Cardiac septum (tissue), 1 donor: ENCODE measurements around the gene ENTPD2. TPM values are rescaled to one million over a fixed set of nuclear protein-coding genes. Genes with fewer than 3 reads are reported as not detected.
"Not testable (repeated sequence)": the region's sequence is repeated elsewhere in the genome, so short reads cannot be mapped to it uniquely, and the experiment has no call there.

Experiments used
- DNase-seq: peaks from one replicate; pipeline ENCODE4 v3.0.0-alpha.2; 2020; ENCODE audit warnings: low spot score
- intact Hi-C: fragments of 100-400 bp; cut with DNase I; formaldehyde crosslinking; loops from one replicate; pipeline ENCODE4 v1.14.0; 2022
- total RNA-seq: library from RNA; stranded (reverse); fragmentation: NEBNext Ultra II Directional; extraction: Animal tissue kit (Norgen Biotek cat#: 25700); gene quantifications from one replicate; pipeline ENCODE4 v1.2.1, GENCODE V29; 2021
- donor health status: DM: no; HTN: no; CAD: no.

The ENTPD2 gene
- total RNA-seq, 1 donor from 2014 or later = 0.92 TPM

DNA sequence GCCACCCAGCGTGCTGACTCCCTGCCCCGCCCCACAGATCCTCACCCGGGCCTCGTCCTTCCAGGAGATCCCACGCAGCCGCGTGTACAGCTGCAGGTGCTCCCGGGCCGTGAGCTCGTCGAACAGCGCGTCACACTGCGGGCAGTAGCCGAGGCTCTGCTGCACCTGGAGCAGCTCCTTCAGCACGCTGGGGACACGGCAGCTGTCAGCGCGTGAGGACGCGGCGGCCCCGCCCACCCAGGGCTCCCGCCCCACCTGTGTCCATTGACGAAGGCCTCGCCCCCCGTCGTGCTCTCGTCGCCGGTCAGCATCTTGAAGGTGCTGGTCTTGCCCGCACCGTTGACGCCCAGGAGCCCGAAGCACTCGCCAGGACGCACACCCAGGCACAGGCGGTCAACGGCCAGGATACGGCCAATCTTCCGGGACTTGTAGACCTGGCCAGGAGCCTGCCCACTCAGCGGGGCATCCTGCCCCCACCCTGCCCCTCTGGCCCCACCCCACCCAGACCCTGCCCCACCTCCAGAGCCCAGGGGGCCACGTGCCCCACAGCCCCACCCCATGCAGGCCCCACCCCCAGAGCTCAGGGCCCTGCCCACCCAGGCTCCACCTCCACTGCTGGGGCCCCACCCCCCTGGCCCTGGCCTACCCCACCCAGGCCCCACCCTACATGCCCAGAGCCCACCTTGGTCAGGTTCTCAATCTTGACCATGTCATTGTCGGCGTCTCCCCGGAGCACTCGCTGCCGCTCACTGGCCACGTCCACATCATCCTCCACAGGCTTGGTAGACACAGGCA is 43.7 kb downstream of the ENTPD2 start:
- intact Hi-C loops = no loop called here
- DNase-seq = no peak

DNA sequence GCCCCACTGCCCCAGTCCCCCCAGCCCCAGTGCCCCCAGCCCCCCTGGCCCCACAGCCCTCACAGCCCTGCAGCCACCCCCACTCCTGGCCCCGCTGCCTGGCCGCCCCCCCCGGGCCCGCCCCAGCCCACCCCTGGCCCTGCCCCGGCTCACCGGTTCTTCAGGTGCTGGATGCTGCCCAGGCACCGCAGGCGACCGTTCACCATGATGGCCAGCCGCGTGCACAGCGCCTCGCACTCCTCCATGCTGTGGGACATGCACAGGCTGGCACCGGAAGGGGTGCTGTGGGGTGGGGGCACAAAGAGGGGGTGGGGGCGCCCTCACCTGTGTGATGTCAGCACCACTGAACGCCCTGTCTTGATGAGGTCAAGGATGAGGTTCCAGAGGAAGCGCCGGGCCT is 44.6 kb downstream of the ENTPD2 start:
- intact Hi-C loops = no loop called here

DNA sequence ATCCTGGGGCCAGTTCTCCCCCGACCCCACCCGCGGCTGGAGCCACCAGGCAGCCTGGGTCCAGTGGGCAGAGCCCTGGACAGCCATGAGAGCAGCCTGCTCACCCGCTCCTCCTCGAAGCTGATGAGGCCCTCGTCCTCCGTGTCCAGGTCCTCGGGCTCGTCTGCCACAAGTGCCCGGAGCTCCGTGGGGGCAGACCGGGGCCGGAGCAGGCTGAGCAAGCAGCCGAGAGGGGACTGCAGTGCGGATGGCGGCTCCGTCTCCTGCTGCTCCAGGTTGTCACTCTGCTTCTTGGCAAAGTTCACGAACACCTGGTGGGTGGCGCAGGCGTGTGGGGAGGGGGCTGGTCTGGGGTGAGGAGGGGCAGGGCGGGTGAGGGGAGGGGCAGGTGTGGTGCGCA is 45.5 kb downstream of the ENTPD2 start:
- intact Hi-C loops = no loop called here
- no peak for DNase-seq

More for the DNA sequence above, 44.6 kb downstream of the ENTPD2 start:
- DNase-seq = no peak

DNA sequence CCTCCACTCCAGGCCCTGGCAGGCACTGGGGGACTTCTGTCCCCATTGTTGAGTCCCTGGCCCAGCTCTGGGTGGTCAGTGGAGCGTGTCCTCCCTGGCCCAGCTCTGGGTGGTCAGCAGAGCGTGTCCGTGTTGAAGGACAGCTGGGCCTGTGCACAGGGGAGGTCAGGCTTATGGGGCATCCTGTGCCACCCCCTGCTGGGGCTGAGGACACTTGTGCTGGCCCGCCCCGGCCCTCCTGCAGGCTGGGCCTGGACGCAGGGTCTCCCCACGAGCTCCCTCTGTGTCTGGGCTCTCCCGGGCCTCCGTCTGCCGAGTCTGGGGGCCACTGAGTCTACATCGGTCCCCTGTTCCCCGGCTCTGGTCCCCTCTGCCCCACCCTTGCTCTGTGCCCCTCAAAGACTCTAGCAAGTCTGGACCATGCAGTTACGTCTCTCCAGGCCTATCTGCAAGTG is 46.0 kb downstream of the ENTPD2 start:
- intact Hi-C loops = no loop called here
- DNase-seq = no peak

DNA sequence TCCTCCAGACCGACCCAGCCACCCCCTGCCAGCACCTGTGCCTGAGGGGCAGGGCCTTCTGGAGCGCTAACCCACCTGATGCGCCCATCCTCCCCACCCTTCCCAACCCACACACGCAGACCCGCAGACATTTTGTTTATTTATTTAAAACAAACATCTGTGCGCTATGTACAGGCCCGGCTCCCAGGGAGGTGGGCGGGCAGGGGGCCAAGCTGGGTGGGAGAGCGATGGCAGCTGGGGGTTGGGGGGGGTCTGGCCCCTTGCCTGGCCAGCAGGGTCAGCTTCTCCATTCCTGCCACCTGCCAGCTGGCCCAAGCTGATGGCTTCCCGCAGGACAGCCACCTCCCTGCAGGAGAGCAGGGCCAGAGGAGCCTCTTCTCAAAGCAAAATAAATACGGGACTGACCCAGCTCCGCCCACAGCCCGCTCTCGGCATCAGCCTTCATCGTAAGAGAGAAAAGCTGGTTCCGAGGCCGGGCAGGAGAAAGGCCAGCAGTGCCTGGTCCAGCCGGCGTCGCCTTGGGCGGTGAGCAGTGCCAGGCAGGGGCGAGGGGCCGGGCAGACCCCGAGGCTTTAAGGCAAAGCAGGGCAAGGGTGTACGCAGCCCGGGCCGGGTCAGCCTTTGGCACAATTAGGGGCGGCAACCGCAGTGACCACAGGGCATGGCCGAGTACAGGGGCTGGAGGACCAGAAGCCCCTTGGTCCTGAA is 46.6 kb downstream of the ENTPD2 start:
- intact Hi-C loops = no loop called here
- no peak for DNase-seq

DNA sequence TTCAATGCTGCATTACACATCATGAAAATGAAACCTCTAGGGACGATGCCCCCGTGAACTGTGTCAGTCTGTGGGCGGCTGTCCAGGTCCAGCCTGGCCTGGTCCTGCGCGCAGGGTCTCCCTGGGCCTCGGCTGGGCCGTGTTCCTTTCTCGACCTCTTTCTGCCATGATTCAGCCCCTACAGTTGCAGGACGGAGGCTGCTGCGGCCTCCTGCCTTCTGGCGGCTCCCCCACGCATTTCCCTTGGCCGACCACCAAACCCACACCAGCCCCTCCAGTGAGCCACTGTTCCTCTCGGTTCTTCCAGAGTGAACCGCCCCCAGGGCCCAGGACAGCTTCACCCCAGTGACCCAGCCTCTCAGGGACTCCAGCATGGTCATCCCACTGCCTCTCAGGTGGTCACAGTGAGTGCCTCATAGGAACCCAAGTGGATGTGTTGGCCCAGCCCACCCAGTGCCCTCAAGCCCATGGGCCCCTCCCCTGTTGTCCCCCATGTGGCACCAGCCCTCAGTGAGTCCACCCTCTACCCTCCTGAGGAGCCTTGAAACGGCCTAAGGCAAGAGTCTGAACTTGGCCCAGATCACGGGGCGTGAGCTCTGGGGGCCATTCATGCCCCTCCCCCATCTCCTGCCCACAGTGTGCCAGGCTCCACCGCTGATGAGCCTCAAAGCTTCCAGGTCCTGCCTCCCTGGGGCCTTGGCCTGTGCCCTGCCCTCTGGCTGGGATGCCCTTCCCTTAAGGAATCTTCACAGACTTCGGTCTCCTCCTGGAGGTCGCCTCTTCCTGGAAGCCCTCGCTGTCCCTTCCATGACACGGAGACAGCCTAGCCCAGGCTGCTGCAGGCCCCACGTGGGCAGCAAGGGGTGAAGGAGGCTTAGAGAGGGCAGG is 47.5 kb downstream of the ENTPD2 start:
- DNase-seq = no peak
- intact Hi-C loops = no loop called here

DNA sequence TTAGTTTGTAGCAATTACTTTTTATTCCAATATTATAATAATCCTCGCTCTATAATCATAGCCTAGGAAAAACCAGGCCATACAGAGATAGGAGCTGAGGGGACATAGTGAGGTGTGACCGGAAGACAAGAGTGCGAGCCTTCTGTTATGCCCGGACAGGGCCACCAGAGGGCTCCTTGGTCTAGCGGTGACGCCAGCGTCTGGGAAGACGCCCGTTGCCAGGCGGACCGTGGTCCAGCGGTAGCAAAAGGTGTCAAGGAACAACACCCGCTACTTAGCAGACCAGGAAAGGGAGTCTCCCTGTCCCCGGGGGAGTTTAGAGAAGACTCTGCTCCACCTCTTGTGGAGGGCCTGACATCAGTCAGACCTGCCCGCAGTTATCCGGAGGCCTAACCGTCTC is 49.6 kb downstream of the ENTPD2 start:
- DNase-seq, intact Hi-C loops: not testable (repeated sequence)

DNA sequence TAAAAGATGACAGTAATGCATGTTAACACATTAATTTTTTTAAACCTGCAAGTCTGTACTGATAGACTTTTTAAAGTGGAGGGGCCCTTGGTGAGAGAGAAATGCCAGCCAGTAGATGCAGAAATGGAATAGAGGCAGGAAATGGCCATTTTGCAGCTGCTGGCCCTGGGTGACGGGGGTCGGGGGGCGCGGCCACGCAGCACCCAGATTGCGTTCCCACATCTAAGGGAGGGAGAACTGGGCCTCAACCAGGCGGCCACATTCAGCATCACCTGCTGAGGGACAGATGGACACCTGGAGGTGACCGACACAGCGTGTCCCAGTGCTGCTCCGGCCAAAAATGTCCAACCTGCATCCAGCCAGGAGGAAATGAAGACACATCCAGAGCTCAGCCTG is 51.2 kb downstream of the ENTPD2 start:
- intact Hi-C loops = no loop called here

DNA sequence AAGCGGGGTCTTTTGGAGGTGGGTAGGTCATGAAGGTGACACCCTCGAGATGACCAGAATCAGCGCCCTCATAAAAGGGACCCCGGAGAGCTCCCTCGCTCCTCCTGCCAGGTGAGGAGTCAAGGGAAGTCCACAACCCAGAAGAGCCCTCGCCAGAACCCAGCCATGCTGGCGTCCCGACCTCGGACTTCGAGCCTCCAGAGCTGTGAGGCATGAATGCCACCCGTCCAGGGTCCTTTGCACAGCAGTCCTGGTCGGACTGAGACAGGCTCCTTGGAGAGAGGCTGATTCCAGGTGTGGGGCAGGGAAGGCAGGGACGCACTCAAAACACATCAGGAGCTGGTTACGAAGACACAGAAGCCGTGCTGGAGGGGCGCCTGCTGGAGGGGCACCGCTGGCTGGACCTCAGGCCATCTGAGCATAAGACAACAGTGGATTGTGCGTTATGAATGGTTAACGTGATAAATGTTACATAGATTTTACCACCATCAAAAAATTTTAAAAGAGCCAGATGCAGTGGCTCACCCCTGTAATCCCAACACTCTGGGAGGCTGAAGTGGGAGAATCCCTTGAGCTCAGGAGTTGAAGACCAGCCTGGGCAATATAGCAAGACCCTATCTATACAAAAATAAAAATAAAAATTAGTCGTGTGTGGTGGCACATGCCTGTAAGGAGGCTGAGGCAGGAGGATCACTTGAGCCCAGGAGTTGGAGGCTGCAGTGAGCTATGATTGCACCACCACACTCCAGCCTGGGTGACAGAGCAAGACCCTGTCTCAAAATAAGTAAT is 51.8 kb downstream of the ENTPD2 start:
- intact Hi-C loops = no loop called here
- DNase-seq = no peak

More for the DNA sequence above, 51.2 kb downstream of the ENTPD2 start:
- no peak for DNase-seq

DNA sequence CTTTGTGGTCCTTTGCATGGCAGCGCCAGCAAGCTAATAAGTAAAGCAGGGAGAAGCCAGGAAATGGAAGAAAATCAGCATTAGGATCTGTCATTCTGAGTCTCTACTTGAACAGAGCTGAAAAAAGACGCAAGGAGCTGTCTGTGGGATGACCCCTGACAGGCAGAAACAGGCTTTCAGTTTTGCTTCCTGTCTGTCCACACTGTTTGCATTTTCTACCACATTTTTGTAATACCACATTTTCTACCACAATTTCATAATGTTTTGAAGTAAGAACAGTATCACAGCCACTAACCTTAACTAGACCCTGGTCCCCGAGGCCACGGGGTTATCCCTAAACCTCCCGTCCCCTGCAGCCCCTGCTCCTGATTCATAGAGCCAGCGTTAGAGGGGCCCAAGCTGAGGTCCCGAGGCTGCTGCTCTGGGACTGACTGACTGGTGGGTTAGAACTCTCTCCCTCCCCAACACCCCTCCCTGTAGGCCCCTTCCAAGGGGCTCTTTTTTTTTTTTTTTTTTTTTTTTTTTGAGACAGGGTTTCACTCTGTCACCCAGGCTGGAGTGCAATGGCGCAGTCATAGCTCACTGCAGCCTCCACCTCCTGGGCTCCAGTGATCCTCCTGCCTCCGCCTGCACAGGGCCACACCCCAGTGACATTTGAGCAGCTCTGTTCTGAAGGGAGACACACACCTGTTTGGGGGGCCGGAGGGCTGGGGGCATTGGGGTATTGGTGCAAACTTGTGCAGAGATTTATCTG is 53.5 kb downstream of the ENTPD2 start:
- intact Hi-C loops = no loop called here
- no peak for DNase-seq

Other genes starting within 250 kb of the ENTPD2 start
- 66.4 TPM for gene RABL6, start 246.1 kb downstream of the ENTPD2 start, total RNA-seq
- 8.6 TPM for gene AJM1, start 211.6 kb downstream of the ENTPD2 start, total RNA-seq
- gene PHPT1, start 204.7 kb downstream of the ENTPD2 start, total RNA-seq = 296 TPM
- 11.0 TPM for gene MAMDC4, start 201.7 kb downstream of the ENTPD2 start, total RNA-seq
- 293 TPM for gene EDF1, start 187.8 kb downstream of the ENTPD2 start, total RNA-seq
- gene TRAF2, start 167.5 kb downstream of the ENTPD2 start, total RNA-seq = 10.2 TPM
- 162 TPM for gene FBXW5, start 109.3 kb downstream of the ENTPD2 start, total RNA-seq
- gene C8G, start 108.8 kb downstream of the ENTPD2 start, total RNA-seq = 3.4 TPM
- gene LCN12, start 101.8 kb downstream of the ENTPD2 start, total RNA-seq = 20.7 TPM
- gene PTGDS, start 76.6 kb downstream of the ENTPD2 start, total RNA-seq = 1,323 TPM
- gene LCNL1, start 71.1 kb downstream of the ENTPD2 start, total RNA-seq = 5.9 TPM
- gene PAXX, start 61.6 kb downstream of the ENTPD2 start, total RNA-seq = 26.0 TPM
- gene CLIC3, start 57.5 kb downstream of the ENTPD2 start, total RNA-seq = 12.9 TPM
- 41.5 TPM for gene ABCA2, start 25.8 kb downstream of the ENTPD2 start, total RNA-seq
- gene FUT7, start 22.0 kb downstream of the ENTPD2 start, total RNA-seq = 0.22 TPM
- 96.4 TPM for gene NPDC1, start 7.9 kb downstream of the ENTPD2 start, total RNA-seq
- gene SAPCD2, start 16.5 kb upstream of the ENTPD2 start, total RNA-seq = 0.11 TPM
- gene UAP1L1, start 23.5 kb upstream of the ENTPD2 start, total RNA-seq = 6.5 TPM
- gene MAN1B1, start 32.9 kb upstream of the ENTPD2 start, total RNA-seq = 27.2 TPM
- 150 TPM for gene DPP7, start 60.7 kb upstream of the ENTPD2 start, total RNA-seq
- gene GRIN1, start 85.1 kb upstream of the ENTPD2 start, total RNA-seq = not detected
- not detected for gene LRRC26, start 116.0 kb upstream of the ENTPD2 start, total RNA-seq
- gene TMEM210, start 118.0 kb upstream of the ENTPD2 start, total RNA-seq = not detected
- gene ANAPC2, start 134.5 kb upstream of the ENTPD2 start, total RNA-seq = 32.5 TPM
- gene SSNA1, start 134.6 kb upstream of the ENTPD2 start, total RNA-seq = 59.5 TPM
- gene TPRN, start 146.7 kb upstream of the ENTPD2 start, total RNA-seq = 13.5 TPM
- 40.6 TPM for gene TMEM203, start 151.6 kb upstream of the ENTPD2 start, total RNA-seq
- gene NDOR1, start 151.6 kb upstream of the ENTPD2 start, total RNA-seq = 8.0 TPM
- gene RNF208, start 168.2 kb upstream of the ENTPD2 start, total RNA-seq = 22.2 TPM
- gene CYSRT1, start 171.1 kb upstream of the ENTPD2 start, total RNA-seq = not detected
- gene RNF224, start 173.4 kb upstream of the ENTPD2 start, total RNA-seq = not detected
- gene SLC34A3, start 176.8 kb upstream of the ENTPD2 start, total RNA-seq = not detected
- 304 TPM for gene TUBB4B, start 187.2 kb upstream of the ENTPD2 start, total RNA-seq
- not detected for gene STPG3, start 197.2 kb upstream of the ENTPD2 start, total RNA-seq
- gene NELFB, start 201.3 kb upstream of the ENTPD2 start, total RNA-seq = 37.2 TPM
- gene TOR4A, start 223.7 kb upstream of the ENTPD2 start, total RNA-seq = 13.9 TPM
- gene NRARP, start 248.2 kb upstream of the ENTPD2 start, total RNA-seq = 11.7 TPM